ENCODE data around the gene ACSF2. TPM values are rescaled to one million over a fixed set of nuclear protein-coding genes. Genes with fewer than 3 reads are reported as not detected.

ACSF2 gene
- total and polyA plus RNA-seq, 2 donors (not counting 3 experiments of a cell fraction or from before 2014, with no cell fraction given), result 33.2 to 37.2 TPM

GRCh38 chr17:50522766-50523165 lies 96.7 kb downstream of the ACSF2 start:
- no peak overlapping the region for H3K4me3 ChIP-seq (replicated peaks in 1 of 3; ENCODE audit: insufficient read depth in 1 of 3, low read depth in 1 of 3, low read length in 3 of 3)
- no peaks in the 10 kb centered on the region for H3K27me3 ChIP-seq (ENCODE audit: control insufficient read depth in 2 of 2, insufficient read depth in 2 of 2, low read length in 2 of 2)
- no peak overlapping the region for H3K27ac ChIP-seq (ENCODE audit: insufficient read depth, low read depth, low read length)
- ChIA-PET CTCF (no interaction called here), POLR2A (no interaction called here)
- H3K9me1 ChIP-seq (replicated peaks; ENCODE audit: control insufficient read depth, extremely low read depth, insufficient read depth, low read length), result no peaks in the 10 kb centered on the region
- intact Hi-C loops (cut with micrococcal nuclease) (no loop called here), dilution Hi-C loops (cut with MboI; ENCODE audit: extremely low pct_ligation_motif_present, low sequenced_read_pairs) (no loop called here)
- no peaks in the 10 kb centered on the region for H3K79me2 ChIP-seq (ENCODE audit: control insufficient read depth, insufficient read depth, low read length)
- no peak overlapping the region for H2AFZ ChIP-seq (ENCODE audit: low read depth, low read length)
- no peak for DNase-seq (ENCODE audit: low read depth, low spot score)
- peaks cover 5% of the 10 kb centered on the region for H3K4me1 ChIP-seq (ENCODE audit: control insufficient read depth, extremely low read depth, insufficient read depth, low read length)
- no peak for FAIRE-seq
- no peaks in the 10 kb centered on the region for H3K36me3 ChIP-seq (ENCODE audit: control insufficient read depth in 2 of 2, extremely low read depth in 1 of 2, insufficient read depth in 2 of 2, low read length in 2 of 2)
- TF ChIP-seq JUN (IDR thresholded peaks at IDR 0.05; ENCODE audit: borderline replicate concordance, insufficient read depth, insufficient read length, low read depth), result no peak
- TF ChIP-seq, protein P1, sequence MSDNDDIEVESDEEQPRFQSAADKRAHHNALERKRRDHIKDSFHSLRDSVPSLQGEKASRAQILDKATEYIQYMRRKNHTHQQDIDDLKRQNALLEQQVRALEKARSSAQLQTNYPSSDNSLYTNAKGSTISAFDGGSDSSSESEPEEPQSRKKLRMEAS (IDR thresholded peaks at IDR 0.05; ENCODE audit: insufficient read depth, insufficient read length), result no peak
- TF ChIP-seq MYC (IDR thresholded peaks at IDR 0.05; ENCODE audit: low read depth, low read length), result no peak
- no peak for TF ChIP-seq EZH2 (IDR thresholded peaks at IDR 0.05; ENCODE audit: borderline replicate concordance, low read depth, low read length, severe bottlenecking)
- TF ChIP-seq GATA2 (IDR thresholded peaks at IDR 0.05; ENCODE audit: insufficient read depth, insufficient read length, low read depth, low read length), result no peak
- TF ChIP-seq POLR2AphosphoS5 (IDR thresholded peaks at IDR 0.05; ENCODE audit: insufficient read depth, low read depth, low read length), result no peak
- no peak for TF ChIP-seq POLR2A (IDR thresholded peaks at IDR 0.05; ENCODE audit: low read depth, low read length)
- TF ChIP-seq, protein P2, sequence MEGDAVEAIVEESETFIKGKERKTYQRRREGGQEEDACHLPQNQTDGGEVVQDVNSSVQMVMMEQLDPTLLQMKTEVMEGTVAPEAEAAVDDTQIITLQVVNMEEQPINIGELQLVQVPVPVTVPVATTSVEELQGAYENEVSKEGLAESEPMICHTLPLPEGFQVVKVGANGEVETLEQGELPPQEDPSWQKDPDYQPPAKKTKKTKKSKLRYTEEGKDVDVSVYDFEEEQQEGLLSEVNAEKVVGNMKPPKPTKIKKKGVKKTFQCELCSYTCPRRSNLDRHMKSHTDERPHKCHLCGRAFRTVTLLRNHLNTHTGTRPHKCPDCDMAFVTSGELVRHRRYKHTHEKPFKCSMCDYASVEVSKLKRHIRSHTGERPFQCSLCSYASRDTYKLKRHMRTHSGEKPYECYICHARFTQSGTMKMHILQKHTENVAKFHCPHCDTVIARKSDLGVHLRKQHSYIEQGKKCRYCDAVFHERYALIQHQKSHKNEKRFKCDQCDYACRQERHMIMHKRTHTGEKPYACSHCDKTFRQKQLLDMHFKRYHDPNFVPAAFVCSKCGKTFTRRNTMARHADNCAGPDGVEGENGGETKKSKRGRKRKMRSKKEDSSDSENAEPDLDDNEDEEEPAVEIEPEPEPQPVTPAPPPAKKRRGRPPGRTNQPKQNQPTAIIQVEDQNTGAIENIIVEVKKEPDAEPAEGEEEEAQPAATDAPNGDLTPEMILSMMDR (IDR thresholded peaks at IDR 0.05; ENCODE audit: extremely low read depth in 1 of 2, insufficient read depth in 1 of 2, low read depth in 1 of 2, low read length in 2 of 2), result no peak
- TF ChIP-seq FOS (IDR thresholded peaks at IDR 0.05; ENCODE audit: borderline replicate concordance, insufficient read depth, low read length), result no peak
- no peak overlapping the region for H3K4me2 ChIP-seq (ENCODE audit: insufficient read depth, low read length)
- no TSS peak for BruUV-seq (replicated peaks)
- H3K9me3 ChIP-seq (replicated peaks; ENCODE audit: control insufficient read depth, insufficient read depth, low read length), result no peaks in the 10 kb centered on the region
- H4K20me1 ChIP-seq (replicated peaks; ENCODE audit: control insufficient read depth, extremely low read depth, insufficient read depth, low read length), result no peaks in the 10 kb centered on the region
- H3K9ac ChIP-seq (replicated peaks; ENCODE audit: extremely low read depth, insufficient read depth, low read length), result no peak overlapping the region

Measured in endothelial cell of umbilical vein (primary cell).